ENCODE data around the gene GALNT10. TPM values are rescaled to one million over a fixed set of nuclear protein-coding genes. Genes with fewer than 3 reads are reported as not detected.

Gene GALNT10
- total RNA-seq, 1 donor from 2014 or later = 96.1 TPM

- Mint-ChIP-seq H3K36me3 (ENCODE audit: low read depth, unreplicated experiment) (peaks cover 13% of the 10 kb centered on the region), H3K4me1 (ENCODE audit: low read depth, unreplicated experiment) (peaks cover 78% of the 10 kb centered on the region), H3K27me3 (ENCODE audit: low read depth, unreplicated experiment) (no peaks in the 10 kb centered on the region), H3K4me3 (ENCODE audit: unreplicated experiment) (peak overlapping the region; percentile 9), H3K9me3 (ENCODE audit: unreplicated experiment) (no peaks in the 10 kb centered on the region), H3K27ac (ENCODE audit: unreplicated experiment) (peak overlapping the region; percentile 98)
- FAIRE-seq (no peak), DNase-seq (ENCODE audit: low read depth) (peak; percentile 60)
- Histone ChIP-seq H3K79me2 (ENCODE audit: insufficient read depth, low read length) (peaks cover 9% of the 10 kb centered on the region), H3K9ac (ENCODE audit: low read length) (peak overlapping the region; percentile 74), H3K27me3 (ENCODE audit: insufficient read depth, low read length) (no peaks in the 10 kb centered on the region), H4K20me1 (ENCODE audit: insufficient read depth, low read length) (no peaks in the 10 kb centered on the region), H2AFZ (ENCODE audit: low read depth, low read length) (no peak overlapping the region), H3K9me3 (ENCODE audit: insufficient read depth, low read depth, low read length) (no peaks in the 10 kb centered on the region), H3K4me2 (ENCODE audit: low read length) (peak overlapping the region; percentile 79), H3K4me1 (ENCODE audit: insufficient read depth, low read length) (peaks cover 70% of the 10 kb centered on the region), H3K27ac (ENCODE audit: low read depth, low read length) (peak overlapping the region; percentile 96), H3K4me3 (ENCODE audit: insufficient read depth, low read depth, low read length) (no peak overlapping the region), H3K36me3 (ENCODE audit: insufficient read depth, low read length) (no peaks in the 10 kb centered on the region)
- TF ChIP-seq CTCF (IDR thresholded peaks at IDR 0.05; ENCODE audit: insufficient read depth, low read depth, low read length) (no peak), EZH2 (IDR thresholded peaks at IDR 0.05; ENCODE audit: insufficient read depth, low read length) (no peak)
Measured at GRCh38 chr5:154367101-154367500, 176.6 kb downstream of the GALNT10 start.

- DNase-seq (ENCODE audit: low read depth) (peak; percentile 95), FAIRE-seq (peak; percentile 99)
- H3K4me3 ChIP-seq (ENCODE audit: insufficient read depth, low read depth, low read length) = peak overlapping the region; percentile 36
- TF ChIP-seq CTCF (IDR thresholded peaks at IDR 0.05; ENCODE audit: insufficient read depth, low read depth, low read length) = no peak
- TF ChIP-seq EZH2 (IDR thresholded peaks at IDR 0.05; ENCODE audit: insufficient read depth, low read length) = no peak
- H2AFZ ChIP-seq (ENCODE audit: low read depth, low read length) = no peak overlapping the region
- H3K79me2 ChIP-seq (ENCODE audit: insufficient read depth, low read length) = peaks cover 9% of the 10 kb centered on the region
- H3K27me3 ChIP-seq (ENCODE audit: insufficient read depth, low read length) = no peaks in the 10 kb centered on the region
- peak overlapping the region; percentile 96 for H3K27ac ChIP-seq (ENCODE audit: low read depth, low read length)
- H3K36me3 ChIP-seq (ENCODE audit: insufficient read depth, low read length) = no peaks in the 10 kb centered on the region
- peak overlapping the region; percentile 75 for H3K9ac ChIP-seq (ENCODE audit: low read length)
- Mint-ChIP-seq H3K4me3 (ENCODE audit: unreplicated experiment) (peak overlapping the region; percentile 73), H3K9me3 (ENCODE audit: unreplicated experiment) (no peaks in the 10 kb centered on the region), H3K27me3 (ENCODE audit: low read depth, unreplicated experiment) (no peaks in the 10 kb centered on the region), H3K4me1 (ENCODE audit: low read depth, unreplicated experiment) (peaks cover 70% of the 10 kb centered on the region), H3K36me3 (ENCODE audit: low read depth, unreplicated experiment) (peaks cover 16% of the 10 kb centered on the region), H3K27ac (ENCODE audit: unreplicated experiment) (peak overlapping the region; percentile 98)
- H3K9me3 ChIP-seq (ENCODE audit: insufficient read depth, low read depth, low read length) = no peaks in the 10 kb centered on the region
- peak overlapping the region; percentile 79 for H3K4me2 ChIP-seq (ENCODE audit: low read length)
- H3K4me1 ChIP-seq (ENCODE audit: insufficient read depth, low read length) = peaks cover 71% of the 10 kb centered on the region
- no peaks in the 10 kb centered on the region for H4K20me1 ChIP-seq (ENCODE audit: insufficient read depth, low read length)
Measured at GRCh38 chr5:154368041-154368800, 177.7 kb downstream of the GALNT10 start.

GRCh38 chr5:154369682-154370081, 179.1 kb downstream of the GALNT10 start:
- H3K27me3 Mint-ChIP-seq (ENCODE audit: low read depth, unreplicated experiment) = no peaks in the 10 kb centered on the region
- Histone ChIP-seq H3K27ac (ENCODE audit: low read depth, low read length) (peak overlapping the region; percentile 96), H4K20me1 (ENCODE audit: insufficient read depth, low read length) (no peaks in the 10 kb centered on the region), H2AFZ (ENCODE audit: low read depth, low read length) (no peak overlapping the region), H3K36me3 (ENCODE audit: insufficient read depth, low read length) (no peaks in the 10 kb centered on the region), H3K79me2 (ENCODE audit: insufficient read depth, low read length) (no peaks in the 10 kb centered on the region), H3K4me2 (ENCODE audit: low read length) (peak overlapping the region; percentile 79), H3K9ac (ENCODE audit: low read length) (peak overlapping the region; percentile 75), H3K9me3 (ENCODE audit: insufficient read depth, low read depth, low read length) (no peaks in the 10 kb centered on the region), H3K4me1 (ENCODE audit: insufficient read depth, low read length) (peaks cover 70% of the 10 kb centered on the region), H3K27me3 (ENCODE audit: insufficient read depth, low read length) (no peaks in the 10 kb centered on the region), H3K4me3 (ENCODE audit: insufficient read depth, low read depth, low read length) (no peak overlapping the region)
- no peak for FAIRE-seq
- peaks cover 13% of the 10 kb centered on the region for H3K36me3 Mint-ChIP-seq (ENCODE audit: low read depth, unreplicated experiment)
- peaks cover 64% of the 10 kb centered on the region for H3K4me1 Mint-ChIP-seq (ENCODE audit: low read depth, unreplicated experiment)
- H3K4me3 Mint-ChIP-seq (ENCODE audit: unreplicated experiment) = peak overlapping the region; percentile 68
- peak overlapping the region; percentile 98 for H3K27ac Mint-ChIP-seq (ENCODE audit: unreplicated experiment)
- H3K9me3 Mint-ChIP-seq (ENCODE audit: unreplicated experiment) = no peaks in the 10 kb centered on the region
- no peak for DNase-seq (ENCODE audit: low read depth)
- no peak for TF ChIP-seq CTCF (IDR thresholded peaks at IDR 0.05; ENCODE audit: insufficient read depth, low read depth, low read length)
- TF ChIP-seq EZH2 (IDR thresholded peaks at IDR 0.05; ENCODE audit: insufficient read depth, low read length) = no peak
